HG03135 (cell line): ENCODE data around the gene BCL2L2.
"Not testable (repeated sequence)": the region's sequence is repeated elsewhere in the genome, so short reads cannot be mapped to it uniquely, and the experiment has no call there.

Experiments used
- ATAC-seq: cut with Tn5 transposase; IDR thresholded peaks from one replicate; pipeline ENCODE4 v1.9.1; 2021; ENCODE audit warnings: mild to moderate bottlenecking, moderate library complexity; ENCODE audit not compliant: unreplicated experiment

The BCL2L2 gene

GRCh38 chr14:23322568-23323517 lies 16.2 kb downstream of the BCL2L2 start:
- no peak for ATAC-seq

- no peak for ATAC-seq
These were observed 17.3 kb downstream of the BCL2L2 start for GRCh38 chr14:23323838-23324454.

GRCh38 chr14:23324455-23324846 lies 17.8 kb downstream of the BCL2L2 start:
- ATAC-seq = no peak

- ATAC-seq = no peak
These were observed 18.4 kb downstream of the BCL2L2 start for GRCh38 chr14:23324993-23325392.

GRCh38 chr14:23325746-23326145 lies 19.1 kb downstream of the BCL2L2 start:
- not testable (repeated sequence) for ATAC-seq

- no peak for ATAC-seq
These were observed 20.1 kb downstream of the BCL2L2 start for GRCh38 chr14:23326491-23327332.

GRCh38 chr14:23327947-23328744 lies 21.5 kb downstream of the BCL2L2 start:
- no peak for ATAC-seq

GRCh38 chr14:23335623-23336022 lies 29.0 kb downstream of the BCL2L2 start:
- ATAC-seq = no peak

- no peak for ATAC-seq
These were observed 33.1 kb downstream of the BCL2L2 start for GRCh38 chr14:23339506-23340268.

GRCh38 chr14:23344481-23344880 lies 37.8 kb downstream of the BCL2L2 start:
- no peak for ATAC-seq

- ATAC-seq = no peak
These were observed 39.5 kb downstream of the BCL2L2 start for GRCh38 chr14:23345987-23346692.

GRCh38 chr14:23346693-23347405 lies 40.2 kb downstream of the BCL2L2 start:
- no peak for ATAC-seq

GRCh38 chr14:23347406-23348296 lies 41.0 kb downstream of the BCL2L2 start:
- ATAC-seq = no peak

GRCh38 chr14:23348297-23348655 lies 41.6 kb downstream of the BCL2L2 start:
- no peak for ATAC-seq

GRCh38 chr14:23349156-23349845 lies 42.7 kb downstream of the BCL2L2 start:
- no peak for ATAC-seq

- ATAC-seq = no peak
These were observed 45.3 kb downstream of the BCL2L2 start for GRCh38 chr14:23351681-23352505.
